Stomach (tissue), 9 donors: ENCODE measurements around the gene TRAPPC3L. TPM values are rescaled to one million over a fixed set of nuclear protein-coding genes. Genes with fewer than 3 reads are reported as not detected.
A peak's percentile ranks its signal among the peaks of the same experiment; 100 is the strongest.

Experiments
- DNase-seq, 2 donors: peaks; one replicate each; pipeline versions ENCODE4 v3.0.0 to v3.0.0-alpha.2; 2013 to 2019
- H3K27ac ChIP-seq, 5 donors: fragments of 200-600 bp in 4 of 5; sonication (generic) in 4 of 5; one replicate each; pipeline ENCODE4 v1.5.1; 2013 to 2019; ENCODE audit warnings: mild to moderate bottlenecking in 1 of 5, moderate library complexity in 1 of 5
- H3K27me3 ChIP-seq, 3 donors: fragments of 200-600 bp; sonication (generic); one replicate each; pipeline ENCODE4 v1.5.1; 2017 to 2019; ENCODE audit warnings: mixed run types in 1 of 3
- H3K36me3 ChIP-seq, 4 donors: fragments of 200-600 bp; sonication (generic); 1 replicate in 3 of 4; 2 replicates in 1 of 4; pipeline ENCODE4 v1.5.1; 2016 to 2019
- H3K4me1 ChIP-seq, 4 donors: fragments of 200-600 bp; sonication (generic); one replicate each; pipeline ENCODE4 v1.5.1; 2016 to 2019
- H3K4me3 ChIP-seq, 4 donors: fragments of 200-600 bp; sonication (generic) in 3 of 4; one replicate each; pipeline ENCODE4 v1.5.1; 2016 to 2019; ENCODE audit warnings: mild to moderate bottlenecking in 1 of 4
- H3K9me3 ChIP-seq, 4 donors: fragments of 200-600 bp; sonication (generic); one replicate each; pipeline ENCODE4 v1.5.1; 2016 to 2019
- EP300 ChIP-seq: sonication (generic); formaldehyde crosslinking; IDR thresholded peaks from one replicate; pipeline ENCODE4 v1.6.1; 2017; ENCODE audit warnings: antibody characterized with exemption
- POLR2A ChIP-seq, 4 donors: fragments of 450-650 bp; IDR thresholded peaks; one replicate each; pipeline ENCODE4 v1.6.1; 2016; ENCODE audit warnings: antibody characterized with exemption in 4 of 4, control low read depth in 2 of 4, mild to moderate bottlenecking in 1 of 4, moderate library complexity in 1 of 4
- POLR2AphosphoS5 ChIP-seq, 3 donors: sonication (generic); formaldehyde crosslinking; IDR thresholded peaks; one replicate each; pipeline ENCODE4 v1.6.1; 2016; ENCODE audit warnings: antibody characterized with exemption in 3 of 3
- WGBS, 5 donors: extraction: QIAGEN DNeasy Blood & Tissue Kit in 3 of 5; methylation state at CpG; one replicate each; pipeline versions ENCODE4 v1.1.5 to v1.1.7; 2013 to 2018; 5-methylcytosine and 5-hydroxymethylcytosine counted together
- intact Hi-C: fragments of 100-400 bp; cut with DNase I; formaldehyde crosslinking; loops from one replicate; pipeline ENCODE4 v1.15.1; 2023; ENCODE audit warnings: low total_unique reads
- polyA plus RNA-seq, 3 donors: library from polyadenylated mRNA; stranded (reverse); fragments of 200-250 nt; gene quantifications; one replicate each; pipeline ENCODE4 v1.2.3, GENCODE V29; 2013
- total RNA-seq, 5 donors: library from RNA; depleted of rRNA; stranded (reverse); fragments of >200 nt; gene quantifications; one replicate each; pipeline versions ENCODE4 v1.1.0 to v1.2.3, GENCODE V29; 2014 to 2016
- TF ChIP-seq, protein P1 (sequence below), 7 experiments: fragments of 450-650 bp in 4 of 7; fragments of 200-600 bp in 3 of 7; sonication (generic) in 3 of 7; IDR thresholded peaks; one replicate each; pipeline ENCODE4 v1.5.1; 2016 to 2019; ENCODE audit warnings: antibody characterized with exemption in 7 of 7, control low read depth in 2 of 7, mild to moderate bottlenecking in 1 of 7
- donor health status: healthy with polysubstance abuse.
- donor health status: Bipolar disorder and iron deficiency.
- donor health status: healthy.

TRAPPC3L gene
- total and polyA plus RNA-seq, 8 donors: not detected

DNA sequence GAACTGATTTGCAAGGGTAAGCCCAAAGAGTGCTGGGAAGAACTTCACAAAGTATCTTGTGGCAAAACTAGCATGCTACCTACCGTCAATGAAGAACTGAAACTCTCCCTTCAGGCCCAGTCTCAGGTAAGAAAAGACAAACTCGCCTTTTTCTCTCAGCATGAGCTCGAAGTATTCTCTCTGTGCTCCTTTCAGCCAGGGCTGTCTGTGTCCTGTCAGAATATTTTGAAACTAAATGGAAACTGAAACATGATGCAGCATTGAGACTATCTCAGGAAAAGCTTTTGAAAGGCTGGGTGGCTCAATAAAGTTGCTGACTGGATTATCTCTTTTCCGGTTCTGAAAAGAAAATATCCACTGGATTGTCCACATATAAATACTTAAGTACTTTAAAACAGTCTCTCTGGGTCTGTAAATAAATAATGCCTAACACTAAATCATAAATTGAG is 33.3 kb downstream of the TRAPPC3L start:
- H3K4me3 ChIP-seq: peak overlapping the region; percentile 19 to 38 (median 28)
- H3K27ac ChIP-seq: peak overlapping the region; percentile 66 to 84 (median 75)
- H3K4me1 ChIP-seq: peaks cover 0 to 13% (median 0%) of the 10 kb centered on the region in 4 donors
- no peak for TF ChIP-seq POLR2A (IDR thresholded peaks at IDR 0.05)
- TF ChIP-seq, protein P1, sequence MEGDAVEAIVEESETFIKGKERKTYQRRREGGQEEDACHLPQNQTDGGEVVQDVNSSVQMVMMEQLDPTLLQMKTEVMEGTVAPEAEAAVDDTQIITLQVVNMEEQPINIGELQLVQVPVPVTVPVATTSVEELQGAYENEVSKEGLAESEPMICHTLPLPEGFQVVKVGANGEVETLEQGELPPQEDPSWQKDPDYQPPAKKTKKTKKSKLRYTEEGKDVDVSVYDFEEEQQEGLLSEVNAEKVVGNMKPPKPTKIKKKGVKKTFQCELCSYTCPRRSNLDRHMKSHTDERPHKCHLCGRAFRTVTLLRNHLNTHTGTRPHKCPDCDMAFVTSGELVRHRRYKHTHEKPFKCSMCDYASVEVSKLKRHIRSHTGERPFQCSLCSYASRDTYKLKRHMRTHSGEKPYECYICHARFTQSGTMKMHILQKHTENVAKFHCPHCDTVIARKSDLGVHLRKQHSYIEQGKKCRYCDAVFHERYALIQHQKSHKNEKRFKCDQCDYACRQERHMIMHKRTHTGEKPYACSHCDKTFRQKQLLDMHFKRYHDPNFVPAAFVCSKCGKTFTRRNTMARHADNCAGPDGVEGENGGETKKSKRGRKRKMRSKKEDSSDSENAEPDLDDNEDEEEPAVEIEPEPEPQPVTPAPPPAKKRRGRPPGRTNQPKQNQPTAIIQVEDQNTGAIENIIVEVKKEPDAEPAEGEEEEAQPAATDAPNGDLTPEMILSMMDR (IDR thresholded peaks at IDR 0.05): no peak
- TF ChIP-seq EP300: no peak
- peak in 1 of 3 donors; percentile 13 for TF ChIP-seq POLR2AphosphoS5 (IDR thresholded peaks at IDR 0.05)
- 46 to 72% (median 55%) methylated on average over 4 of the region's 4 CpGs for WGBS, 5 donors
- H3K27me3 ChIP-seq: no peaks in the 10 kb centered on the region
- no peaks in the 10 kb centered on the region for H3K36me3 ChIP-seq
- intact Hi-C loops: no loop called here
- no peak for DNase-seq
- no peaks in the 10 kb centered on the region for H3K9me3 ChIP-seq

DNA sequence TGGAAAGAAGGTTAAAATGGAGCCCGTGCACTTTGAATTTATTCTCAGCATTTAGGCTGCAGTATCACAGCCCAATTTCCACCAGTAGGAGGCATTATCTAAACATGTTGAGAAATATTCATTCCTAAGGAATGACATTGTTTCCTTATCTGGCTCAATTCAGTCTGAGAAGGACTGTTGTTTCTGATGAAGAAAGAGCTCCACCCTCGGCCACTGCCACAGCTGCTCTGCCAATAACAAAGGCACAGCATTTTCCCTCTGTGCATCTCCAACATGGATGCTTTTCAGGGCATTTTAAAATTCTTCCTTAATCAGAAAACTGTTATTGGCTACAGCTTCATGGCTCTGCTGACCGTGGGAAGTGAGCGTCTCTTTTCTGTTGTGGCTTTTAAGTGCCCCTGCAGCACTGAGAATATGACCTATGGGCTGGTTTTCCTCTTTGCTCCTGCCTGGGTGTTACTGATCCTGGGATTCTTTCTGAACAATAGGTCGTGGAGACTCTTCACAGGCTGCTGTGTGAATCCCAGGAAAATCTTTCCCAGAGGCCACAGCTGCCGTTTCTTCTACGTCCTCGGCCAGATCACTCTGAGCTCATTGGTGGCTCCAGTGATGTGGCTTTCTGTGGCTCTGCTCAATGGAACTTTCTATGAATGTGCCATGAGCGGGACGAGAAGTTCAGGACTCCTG is 33.9 kb downstream of the TRAPPC3L start, which contains the start of gene CALHM5:
TSS of gene CALHM5 (plus strand) at position 216 of the 687 bp plus-strand sequence. CDS start at position 274, 58 bp downstream.
- TF ChIP-seq EP300: no peak
- TF ChIP-seq, protein P1 (IDR thresholded peaks at IDR 0.05): peak in 5 of 7 experiments; percentile 28 to 60 (median 46)
- TF ChIP-seq POLR2A (IDR thresholded peaks at IDR 0.05): no peak
- peak in 2 of 3 donors; percentile 39 to 69 for TF ChIP-seq POLR2AphosphoS5 (IDR thresholded peaks at IDR 0.05)
- H3K4me3 ChIP-seq: peak within 1 kb of the TSS; percentile 19 to 38 (median 28)
- peaks cover 0 to 13% (median 0%) of the 10 kb centered on the region in 4 donors for H3K4me1 ChIP-seq
- 42 to 53% (median 44%) methylated on average over 10 of the region's 10 CpGs for WGBS, 5 donors
- H3K9me3 ChIP-seq: no peaks in the 10 kb centered on the region
- H3K27ac ChIP-seq: peak within 1 kb of the TSS; percentile 66 to 84 (median 75)
- H3K27me3 ChIP-seq: no peaks in the 10 kb centered on the region
- DNase-seq: peak in 1 of 2 donors; percentile 77
- H3K36me3 ChIP-seq: no peaks in the 10 kb centered on the region
- intact Hi-C loops: no loop called here

- Histone ChIP-seq H3K27ac (no peak overlapping the region), H3K9me3 (no peaks in the 10 kb centered on the region), H3K4me3 (no peak overlapping the region), H3K36me3 (no peaks in the 10 kb centered on the region), H3K4me1 (peaks cover 0 to 13% (median 0%) of the 10 kb centered on the region in 4 donors), H3K27me3 (no peaks in the 10 kb centered on the region)
- no peak for DNase-seq
- no peak for TF ChIP-seq POLR2AphosphoS5 (IDR thresholded peaks at IDR 0.05)
- no peak for TF ChIP-seq POLR2A (IDR thresholded peaks at IDR 0.05)
- TF ChIP-seq EP300: no peak
- TF ChIP-seq, protein P1 (IDR thresholded peaks at IDR 0.05): no peak
- intact Hi-C loops: no loop called here
Measured at GRCh38 chr6:116508527-116508926, 37.0 kb downstream of the TRAPPC3L start.

GRCh38 chr6:116507324-116507723 is 38.2 kb downstream of the TRAPPC3L start:
- Histone ChIP-seq H3K4me1 (peaks cover 0 to 6% (median 0%) of the 10 kb centered on the region in 4 donors), H3K9me3 (no peaks in the 10 kb centered on the region), H3K36me3 (no peaks in the 10 kb centered on the region), H3K4me3 (no peak overlapping the region), H3K27ac (no peak overlapping the region), H3K27me3 (no peaks in the 10 kb centered on the region)
- TF ChIP-seq POLR2AphosphoS5 (IDR thresholded peaks at IDR 0.05): no peak
- no peak for TF ChIP-seq EP300
- no peak for TF ChIP-seq POLR2A (IDR thresholded peaks at IDR 0.05)
- TF ChIP-seq, protein P1 (IDR thresholded peaks at IDR 0.05): no peak
- intact Hi-C loops: no loop called here
- 81 to 93% (median 91%) methylated on average over 3 of the region's 3 CpGs for WGBS, 5 donors
- no peak for DNase-seq
